A549 (cell line): ENCODE results near the gene TNFRSF13B.

Source experiments
- HDAC2 ChIP-seq: fragments of 200-600 bp; sonication (generic); IDR thresholded peaks from 2 replicates; pipeline ENCODE4 v1.6.1; 2016
- NPAS2 ChIP-seq: fragments of 250-450 bp; sonication (Bioruptor Pico); IDR thresholded peaks from 2 replicates; pipeline ENCODE4 v1.8.0; 2022; ENCODE audit warnings: mild to moderate bottlenecking, moderate library complexity, borderline replicate concordance
- TF ChIP-seq, protein P1 (sequence below): fragments of >200 bp; sonication (Bioruptor Twin); formaldehyde crosslinking; IDR thresholded peaks from 3 replicates; pipeline ENCODE4 v1.5.1; 2016

GRCh38 chr17:16941072-16942036 lies 30.6 kb downstream of the TNFRSF13B start:
- TF ChIP-seq, protein P1, sequence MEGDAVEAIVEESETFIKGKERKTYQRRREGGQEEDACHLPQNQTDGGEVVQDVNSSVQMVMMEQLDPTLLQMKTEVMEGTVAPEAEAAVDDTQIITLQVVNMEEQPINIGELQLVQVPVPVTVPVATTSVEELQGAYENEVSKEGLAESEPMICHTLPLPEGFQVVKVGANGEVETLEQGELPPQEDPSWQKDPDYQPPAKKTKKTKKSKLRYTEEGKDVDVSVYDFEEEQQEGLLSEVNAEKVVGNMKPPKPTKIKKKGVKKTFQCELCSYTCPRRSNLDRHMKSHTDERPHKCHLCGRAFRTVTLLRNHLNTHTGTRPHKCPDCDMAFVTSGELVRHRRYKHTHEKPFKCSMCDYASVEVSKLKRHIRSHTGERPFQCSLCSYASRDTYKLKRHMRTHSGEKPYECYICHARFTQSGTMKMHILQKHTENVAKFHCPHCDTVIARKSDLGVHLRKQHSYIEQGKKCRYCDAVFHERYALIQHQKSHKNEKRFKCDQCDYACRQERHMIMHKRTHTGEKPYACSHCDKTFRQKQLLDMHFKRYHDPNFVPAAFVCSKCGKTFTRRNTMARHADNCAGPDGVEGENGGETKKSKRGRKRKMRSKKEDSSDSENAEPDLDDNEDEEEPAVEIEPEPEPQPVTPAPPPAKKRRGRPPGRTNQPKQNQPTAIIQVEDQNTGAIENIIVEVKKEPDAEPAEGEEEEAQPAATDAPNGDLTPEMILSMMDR, result no peak
- no peak for TF ChIP-seq HDAC2
- TF ChIP-seq NPAS2 (CRISPR knock-in tag), result no peak
